ENCODE data around the gene BICC1. TPM values are rescaled to one million over a fixed set of nuclear protein-coding genes. Genes with fewer than 3 reads are reported as not detected.
A peak's percentile ranks its signal among the peaks of the same experiment; 100 is the strongest.
"Not testable (repeated sequence)": the region's sequence is repeated elsewhere in the genome, so short reads cannot be mapped to it uniquely, and the experiment has no call there.

Gene BICC1
- total RNA-seq, 6 donors from 2014 or later = 3.1 to 10.5 (median 3.9) TPM

DNA sequence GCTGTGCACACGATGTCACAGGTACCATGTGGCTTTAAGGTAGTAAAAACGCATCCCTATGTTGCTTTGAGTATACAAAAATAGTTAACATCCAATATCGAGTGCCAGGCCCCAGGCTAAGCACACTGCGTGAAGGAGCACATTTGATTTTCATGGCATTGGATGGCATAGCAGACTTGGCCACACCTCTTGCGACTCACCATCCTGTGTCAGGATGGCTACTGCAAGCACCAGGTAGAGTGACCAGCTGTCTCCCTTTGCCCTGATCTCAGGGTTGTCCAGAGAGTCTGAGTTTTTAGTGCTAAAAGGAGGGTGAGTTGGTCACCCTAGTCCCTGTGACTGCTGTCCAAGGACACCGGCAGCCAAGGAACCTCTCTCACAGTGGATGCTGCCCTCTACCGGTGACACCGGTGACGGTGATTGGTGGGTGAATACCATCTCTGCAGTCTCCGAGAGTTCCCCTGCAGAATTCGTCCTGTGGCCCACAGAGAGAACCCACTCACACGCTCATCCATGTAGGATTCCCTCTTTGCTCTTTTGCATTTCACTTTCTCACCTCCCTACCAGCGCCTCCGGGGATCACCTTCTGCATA is 76.1 kb downstream of the BICC1 start:
- Histone ChIP-seq H3K4me3 (no peak overlapping the region), H3K4me1 (peaks cover 0 to 15% (median 8%) of the 10 kb centered on the region in 4 donors), H3K36me3 (no peaks in the 10 kb centered on the region), H3K9me3 (no peaks in the 10 kb centered on the region), H3K27ac (no peak overlapping the region), H3K27me3 (no peaks in the 10 kb centered on the region)
- DNase-seq (no peak), ATAC-seq (ENCODE audit: low FRiP score in 2 of 2) (peak in 1 of 2 donors; percentile 31)
- TF ChIP-seq, protein P1, sequence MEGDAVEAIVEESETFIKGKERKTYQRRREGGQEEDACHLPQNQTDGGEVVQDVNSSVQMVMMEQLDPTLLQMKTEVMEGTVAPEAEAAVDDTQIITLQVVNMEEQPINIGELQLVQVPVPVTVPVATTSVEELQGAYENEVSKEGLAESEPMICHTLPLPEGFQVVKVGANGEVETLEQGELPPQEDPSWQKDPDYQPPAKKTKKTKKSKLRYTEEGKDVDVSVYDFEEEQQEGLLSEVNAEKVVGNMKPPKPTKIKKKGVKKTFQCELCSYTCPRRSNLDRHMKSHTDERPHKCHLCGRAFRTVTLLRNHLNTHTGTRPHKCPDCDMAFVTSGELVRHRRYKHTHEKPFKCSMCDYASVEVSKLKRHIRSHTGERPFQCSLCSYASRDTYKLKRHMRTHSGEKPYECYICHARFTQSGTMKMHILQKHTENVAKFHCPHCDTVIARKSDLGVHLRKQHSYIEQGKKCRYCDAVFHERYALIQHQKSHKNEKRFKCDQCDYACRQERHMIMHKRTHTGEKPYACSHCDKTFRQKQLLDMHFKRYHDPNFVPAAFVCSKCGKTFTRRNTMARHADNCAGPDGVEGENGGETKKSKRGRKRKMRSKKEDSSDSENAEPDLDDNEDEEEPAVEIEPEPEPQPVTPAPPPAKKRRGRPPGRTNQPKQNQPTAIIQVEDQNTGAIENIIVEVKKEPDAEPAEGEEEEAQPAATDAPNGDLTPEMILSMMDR (IDR thresholded peaks at IDR 0.05) = no peak
- TF ChIP-seq POLR2AphosphoS5 (IDR thresholded peaks at IDR 0.05) = no peak
- no peak for TF ChIP-seq EP300 (IDR thresholded peaks at IDR 0.05)
- TF ChIP-seq POLR2A (IDR thresholded peaks at IDR 0.05) = no peak
- 84 to 87% methylated on average over 12 to 14 of the region's 14 CpGs for WGBS, 2 donors

DNA sequence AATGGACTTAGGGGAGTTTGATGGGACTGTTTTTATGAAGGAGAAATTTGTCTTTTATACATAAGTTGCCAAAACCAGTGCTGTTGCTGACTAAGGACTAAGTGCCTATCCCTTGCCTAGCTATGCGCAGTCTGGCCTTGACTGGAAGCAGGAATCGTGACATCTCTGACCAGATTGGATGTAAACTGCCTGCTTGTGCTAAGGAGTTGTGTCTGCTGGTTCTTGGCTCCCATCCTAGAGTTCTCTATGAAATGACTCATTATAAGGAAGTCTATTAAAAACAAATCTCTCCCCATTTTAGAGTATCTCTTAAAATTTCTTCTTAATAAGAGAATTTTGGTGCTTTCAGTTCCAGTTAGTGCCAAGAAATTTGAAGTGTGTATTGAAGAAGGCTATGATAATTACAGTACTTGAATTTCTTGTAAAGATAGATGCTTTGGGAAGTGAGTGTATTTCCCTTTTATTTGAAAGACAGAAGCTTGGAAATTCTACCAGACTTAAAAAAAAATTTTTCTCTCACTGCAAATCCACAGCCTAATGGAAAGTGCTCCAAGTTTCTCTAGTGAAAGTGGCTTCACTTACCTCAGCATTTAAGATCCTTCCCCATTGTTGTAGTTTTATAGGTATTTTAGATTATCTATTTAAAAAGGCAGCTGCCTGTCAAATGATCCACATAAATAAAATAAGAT is 77.6 kb downstream of the BICC1 start:
- TF ChIP-seq, protein P1 (IDR thresholded peaks at IDR 0.05) = no peak
- H3K27ac ChIP-seq = no peak overlapping the region
- H3K36me3 ChIP-seq = no peaks in the 10 kb centered on the region
- H3K27me3 ChIP-seq = no peaks in the 10 kb centered on the region
- DNase-seq (peak in 1 of 2 donors; percentile 22), ATAC-seq (ENCODE audit: low FRiP score in 2 of 2) (peak; percentile 74 to 85)
- H3K4me1 ChIP-seq = peaks cover 0 to 15% (median 8%) of the 10 kb centered on the region in 4 donors
- 39 to 59% methylated on average over 2 of the region's 2 CpGs for WGBS, 2 donors
- H3K9me3 ChIP-seq = no peaks in the 10 kb centered on the region
- H3K4me3 ChIP-seq = no peak overlapping the region

DNA sequence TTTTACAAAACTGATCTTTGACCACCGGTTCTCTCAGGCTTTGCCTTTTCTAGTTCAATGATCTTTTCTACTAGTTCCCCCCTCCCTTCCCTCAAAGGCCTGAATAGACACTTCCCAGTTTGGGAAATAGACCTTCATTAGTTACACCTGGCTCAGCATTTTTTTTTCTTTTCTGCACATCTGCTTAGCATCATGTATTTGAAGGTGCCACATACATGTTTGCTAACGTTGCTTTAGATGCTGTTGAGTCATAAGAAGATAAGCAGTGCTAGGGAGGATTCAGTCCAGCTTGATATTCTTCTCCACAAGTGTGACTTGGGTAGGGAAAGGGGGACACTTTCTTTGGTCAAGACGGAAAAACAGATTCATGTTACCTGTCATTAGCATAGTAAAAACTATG is 78.3 kb downstream of the BICC1 start:
- TF ChIP-seq, protein P1 (IDR thresholded peaks at IDR 0.05) = no peak
- TF ChIP-seq POLR2AphosphoS5 (IDR thresholded peaks at IDR 0.05) = no peak
- TF ChIP-seq POLR2A (IDR thresholded peaks at IDR 0.05) = no peak
- TF ChIP-seq EP300 (IDR thresholded peaks at IDR 0.05) = no peak
- ATAC-seq (ENCODE audit: low FRiP score in 2 of 2) = no peak

DNA sequence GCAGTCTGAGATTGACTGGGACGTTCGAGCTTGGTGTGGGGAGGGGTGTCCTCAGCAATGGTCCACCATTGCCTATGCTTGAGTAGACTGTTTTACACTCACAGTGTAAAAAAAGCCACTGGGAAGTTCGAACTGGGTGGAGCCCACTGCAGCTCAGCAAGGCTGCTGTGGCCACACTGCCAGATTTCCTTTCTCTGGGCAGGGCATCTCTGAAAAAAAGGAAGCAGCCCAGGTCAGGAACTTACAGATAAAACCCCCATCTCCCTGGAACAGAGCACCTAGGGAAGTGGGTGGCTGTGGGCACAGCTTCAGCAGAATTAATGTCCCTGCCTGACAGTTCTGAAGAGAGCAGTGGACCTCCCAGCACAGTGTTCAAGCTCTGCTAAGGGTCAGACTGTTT is 80.3 kb downstream of the BICC1 start:
- no peak for DNase-seq
- 53 to 69% methylated on average over 3 of the region's 3 CpGs for WGBS, 2 donors
- TF ChIP-seq POLR2A (IDR thresholded peaks at IDR 0.05) (no peak), POLR2AphosphoS5 (IDR thresholded peaks at IDR 0.05) (no peak), EP300 (IDR thresholded peaks at IDR 0.05) (no peak)
- TF ChIP-seq, protein P1 (IDR thresholded peaks at IDR 0.05) = no peak

More for the DNA sequence above, 78.3 kb downstream of the BICC1 start:
- Histone ChIP-seq H3K27me3 (no peaks in the 10 kb centered on the region), H3K9me3 (no peaks in the 10 kb centered on the region), H3K4me3 (no peak overlapping the region), H3K27ac (no peak overlapping the region), H3K36me3 (no peaks in the 10 kb centered on the region), H3K4me1 (peaks cover 0 to 14% (median 6%) of the 10 kb centered on the region in 4 donors)
- whole genome bisulfite sequencing, 2 donors = 74 to 85% methylated on average over 3 of the region's 3 CpGs
- DNase-seq = no peak

DNA sequence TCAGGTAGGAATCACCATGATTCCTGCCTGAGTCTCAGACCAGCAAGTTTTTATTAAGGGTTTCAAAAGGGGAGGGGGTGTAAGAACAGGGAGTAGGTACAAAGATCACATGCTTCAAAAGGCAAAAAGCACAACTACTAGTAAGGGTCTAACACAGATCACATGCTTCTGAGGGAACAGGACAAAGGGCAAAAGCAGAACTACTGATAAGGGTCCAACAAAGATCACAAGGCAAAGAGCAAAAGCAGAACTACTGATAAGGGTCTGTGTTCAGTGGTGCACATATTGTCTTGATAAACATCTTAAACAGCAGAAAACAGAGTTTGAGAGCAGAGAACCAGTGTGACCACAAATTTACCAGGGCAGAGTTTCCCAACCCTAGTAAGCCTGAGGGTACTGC is 84.5 kb downstream of the BICC1 start:
- not testable (repeated sequence) for ATAC-seq (ENCODE audit: low FRiP score in 2 of 2); H3K9me3 ChIP-seq; H3K4me3 ChIP-seq; H3K27ac ChIP-seq; H3K36me3 ChIP-seq; H3K27me3 ChIP-seq; DNase-seq; H3K4me1 ChIP-seq

More for the DNA sequence above, 80.3 kb downstream of the BICC1 start:
- H3K9me3 ChIP-seq = peaks cover 0 to 3% (median 2%) of the 10 kb centered on the region in 4 donors
- ATAC-seq (ENCODE audit: low FRiP score in 2 of 2) = no peak
- H3K27ac ChIP-seq = no peak overlapping the region
- no peak overlapping the region for H3K4me3 ChIP-seq
- peaks cover 0 to 10% (median 4%) of the 10 kb centered on the region in 4 donors for H3K4me1 ChIP-seq
- no peaks in the 10 kb centered on the region for H3K27me3 ChIP-seq
- H3K36me3 ChIP-seq = no peaks in the 10 kb centered on the region

All from upper lobe of left lung (tissue), 6 donors.